H1 (cell line): ENCODE data around the gene MTG1. TPM values are rescaled to one million over a fixed set of nuclear protein-coding genes. Genes with fewer than 3 reads are reported as not detected.

Source experiments
- MAFK ChIP-seq: IDR thresholded peaks from 2 replicates; pipeline ENCODE4 v1.6.1; 2012; ENCODE audit warnings: low read depth, mild to moderate bottlenecking, improper control_type of control experiment, low read length
- polyA plus RNA-seq, 7 experiments: library from polyadenylated mRNA; depleted of rRNA in 3 of 7; stranded (reverse) in 5 of 7; unstranded in 2 of 7; fragments of >200 nt in 5 of 7; fragments of 200-250 nt in 2 of 7; gene quantifications; 1 replicate in 5 of 7; 2 replicates in 1 of 7; 4 replicates in 1 of 7; pipeline versions ENCODE4 v1.2.1 to v1.2.3, GENCODE V29; 2011 to 2013; ENCODE audit warnings: missing spikeins in 2 of 7, mixed read lengths in 2 of 7
- total RNA-seq: library from RNA; stranded (reverse); fragmentation: NEBNext Ultra II Directional; extraction: Animal tissue kit (Norgen Biotek cat#: 25700); gene quantifications from 2 replicates; pipeline ENCODE4 v1.2.1, GENCODE V29; 2021

MTG1 gene
- total and polyA plus RNA-seq, 2 of the 8 experiments (the other 6 are each of a cell fraction or from before 2014, with no cell fraction given): 56.6 to 81.6 TPM

- no peak for TF ChIP-seq MAFK
- TF ChIP-seq, all 59 proteins: peak for 0
Measured at GRCh38 chr10:133384071-133384470, 9.9 kb upstream of the MTG1 start (continued).
